Mucosa of descending colon (tissue), 3 donors: Measurements from ENCODE around the gene MORN4. TPM values are rescaled to one million over a fixed set of nuclear protein-coding genes. Genes with fewer than 3 reads are reported as not detected.
A peak's percentile ranks its signal among the peaks of the same experiment; 100 is the strongest.
"Not testable (repeated sequence)": the region's sequence is repeated elsewhere in the genome, so short reads cannot be mapped to it uniquely, and the experiment has no call there.

Experiments used
- ATAC-seq: fragments of 200-7000 bp; cut with Tn5 transposase; one replicate; pipeline ENCODE4 v1.9.1; 2020; ENCODE audit warnings: mild to moderate bottlenecking, moderate library complexity
- DNase-seq, 3 donors: peaks; one replicate each; pipeline ENCODE4 v3.0.0-alpha.2; 2020
- H3K36me3 ChIP-seq: fragments of 200-600 bp; one replicate; pipeline ENCODE4 v1.8.0; 2021; ENCODE audit warnings: low read depth, mild to moderate bottlenecking
- H3K4me1 ChIP-seq: fragments of 200-600 bp; one replicate; pipeline ENCODE4 v1.8.0; 2021; ENCODE audit warnings: low read depth, mild to moderate bottlenecking
- H3K4me3 ChIP-seq: fragments of 200-600 bp; one replicate; pipeline ENCODE4 v1.8.0; 2021; ENCODE audit warnings: mild to moderate bottlenecking
- H3K9me3 ChIP-seq: fragments of 200-600 bp; one replicate; pipeline ENCODE4 v1.8.0; 2021; ENCODE audit warnings: mild to moderate bottlenecking
- intact Hi-C, 2 donors: fragments of 100-400 bp; cut with DNase I in 1 of 2; cut with micrococcal nuclease in 1 of 2; formaldehyde crosslinking; loops; one replicate each; pipeline versions ENCODE4 v1.11.0 to v1.11.1; 2022; cut with DNase I, micrococcal nuclease
- total RNA-seq, 3 donors: library from RNA; stranded (reverse); fragmentation: NEBNext Ultra II Directional in 2 of 3; extraction: Animal tissue kit (Norgen Biotek cat#: 25700) in 2 of 3; gene quantifications; one replicate each; pipeline versions ENCODE4 v1.2.1 to v1.2.4, GENCODE V29; 2021 to 2023
- TF ChIP-seq, protein P1 (sequence below): fragments of 200-600 bp; IDR thresholded peaks from one replicate; pipeline ENCODE4 v1.8.0; 2022; ENCODE audit warnings: antibody characterized with exemption, mild to moderate bottlenecking
- donor health status: DM: no; HTN: no; CAD: no; lungs with moderate emphysema.
- donor health status: DM: no; HTN: no; CAD: no.
- donor health status: DM: no; HTN: yes; CAD: no.

MORN4 gene
- total RNA-seq, 3 donors from 2014 or later = 1.9 to 2.7 (median 2.6) TPM

DNA sequence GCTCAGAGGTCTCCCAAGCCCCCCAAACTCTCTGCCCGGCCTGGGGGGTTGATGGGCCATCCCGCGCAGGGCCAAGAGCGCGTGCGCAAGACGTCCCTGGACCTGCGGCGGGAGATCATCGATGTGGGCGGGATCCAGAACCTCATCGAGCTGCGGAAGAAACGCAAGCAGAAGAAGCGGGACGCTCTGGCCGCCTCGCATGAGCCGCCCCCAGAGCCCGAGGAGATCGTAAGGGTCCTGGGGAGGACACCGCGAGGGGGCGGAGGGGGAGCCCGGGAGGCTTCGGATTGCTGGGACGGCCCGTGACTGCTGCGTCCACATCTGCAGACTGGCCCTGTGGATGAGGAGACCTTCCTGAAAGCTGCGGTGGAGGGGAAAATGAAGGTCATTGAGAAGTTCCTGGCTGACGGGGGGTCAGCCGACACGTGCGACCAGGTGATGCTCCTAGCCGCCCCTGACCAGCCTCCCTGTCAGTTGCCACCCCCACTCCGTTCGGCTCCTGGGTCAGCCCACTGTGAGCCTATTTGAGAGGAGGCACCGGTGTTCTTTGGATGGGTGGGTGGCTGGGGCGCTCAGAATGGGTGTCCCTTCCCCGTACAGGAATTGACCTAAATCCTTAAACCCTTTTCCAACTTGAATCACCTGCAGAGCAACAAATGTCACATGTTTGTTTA lies 55.0 kb downstream of the MORN4 start:
- no peak overlapping the region for H3K4me3 ChIP-seq
- H3K36me3 ChIP-seq = no peaks in the 10 kb centered on the region
- TF ChIP-seq, protein P1, sequence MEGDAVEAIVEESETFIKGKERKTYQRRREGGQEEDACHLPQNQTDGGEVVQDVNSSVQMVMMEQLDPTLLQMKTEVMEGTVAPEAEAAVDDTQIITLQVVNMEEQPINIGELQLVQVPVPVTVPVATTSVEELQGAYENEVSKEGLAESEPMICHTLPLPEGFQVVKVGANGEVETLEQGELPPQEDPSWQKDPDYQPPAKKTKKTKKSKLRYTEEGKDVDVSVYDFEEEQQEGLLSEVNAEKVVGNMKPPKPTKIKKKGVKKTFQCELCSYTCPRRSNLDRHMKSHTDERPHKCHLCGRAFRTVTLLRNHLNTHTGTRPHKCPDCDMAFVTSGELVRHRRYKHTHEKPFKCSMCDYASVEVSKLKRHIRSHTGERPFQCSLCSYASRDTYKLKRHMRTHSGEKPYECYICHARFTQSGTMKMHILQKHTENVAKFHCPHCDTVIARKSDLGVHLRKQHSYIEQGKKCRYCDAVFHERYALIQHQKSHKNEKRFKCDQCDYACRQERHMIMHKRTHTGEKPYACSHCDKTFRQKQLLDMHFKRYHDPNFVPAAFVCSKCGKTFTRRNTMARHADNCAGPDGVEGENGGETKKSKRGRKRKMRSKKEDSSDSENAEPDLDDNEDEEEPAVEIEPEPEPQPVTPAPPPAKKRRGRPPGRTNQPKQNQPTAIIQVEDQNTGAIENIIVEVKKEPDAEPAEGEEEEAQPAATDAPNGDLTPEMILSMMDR = no peak
- no peaks in the 10 kb centered on the region for H3K9me3 ChIP-seq
- H3K4me1 ChIP-seq = no peaks in the 10 kb centered on the region
- ATAC-seq (no peak), DNase-seq (no peak)
- intact Hi-C loops = no loop called here

DNA sequence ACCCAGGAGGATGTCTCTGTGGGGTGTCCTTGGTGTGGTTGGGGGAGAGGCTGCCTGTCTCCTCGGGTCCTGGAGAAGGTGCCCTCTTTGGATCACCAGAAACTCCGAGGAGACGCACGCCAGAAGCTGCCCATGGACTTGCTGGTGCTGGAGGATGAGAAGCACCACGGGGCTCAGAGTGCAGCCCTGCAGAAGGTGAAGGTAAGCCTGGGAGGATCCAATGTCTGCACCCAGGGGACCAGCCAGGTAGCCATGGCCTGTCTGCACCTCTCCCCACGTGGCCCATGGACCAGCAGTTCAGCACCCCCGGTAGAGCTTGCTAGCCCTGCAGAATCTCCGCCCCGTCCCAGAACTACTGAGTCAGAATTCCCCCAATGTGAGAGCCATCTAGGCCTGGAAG lies 55.6 kb downstream of the MORN4 start:
- no peak overlapping the region for H3K4me3 ChIP-seq
- DNase-seq (no peak), ATAC-seq (no peak)
- no peaks in the 10 kb centered on the region for H3K4me1 ChIP-seq
- intact Hi-C loops = no loop called here
- H3K9me3 ChIP-seq = no peaks in the 10 kb centered on the region
- TF ChIP-seq, protein P1 = no peak
- H3K36me3 ChIP-seq = no peaks in the 10 kb centered on the region

DNA sequence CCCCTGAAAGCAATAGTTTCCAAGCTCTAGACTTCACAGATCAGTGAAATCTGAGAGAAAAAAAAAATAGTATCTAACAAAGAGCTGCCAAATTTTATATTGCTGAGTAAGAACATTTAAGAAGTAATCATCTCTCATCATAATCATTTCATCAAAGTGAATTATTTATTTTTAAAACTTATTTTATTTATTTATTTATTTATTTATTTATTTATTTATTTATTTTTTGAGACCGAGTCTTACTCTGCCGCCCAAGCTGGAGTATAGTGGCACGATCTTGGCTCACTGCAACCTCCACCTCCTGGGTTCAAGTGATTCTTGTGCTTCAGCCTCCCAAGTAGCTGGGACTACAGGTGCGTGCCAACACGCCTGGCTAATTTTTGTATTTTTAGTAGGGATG lies 56.8 kb downstream of the MORN4 start:
- DNase-seq, ATAC-seq, H3K4me3 ChIP-seq, intact Hi-C loops, H3K9me3 ChIP-seq, H3K4me1 ChIP-seq, H3K36me3 ChIP-seq: not testable (repeated sequence)

DNA sequence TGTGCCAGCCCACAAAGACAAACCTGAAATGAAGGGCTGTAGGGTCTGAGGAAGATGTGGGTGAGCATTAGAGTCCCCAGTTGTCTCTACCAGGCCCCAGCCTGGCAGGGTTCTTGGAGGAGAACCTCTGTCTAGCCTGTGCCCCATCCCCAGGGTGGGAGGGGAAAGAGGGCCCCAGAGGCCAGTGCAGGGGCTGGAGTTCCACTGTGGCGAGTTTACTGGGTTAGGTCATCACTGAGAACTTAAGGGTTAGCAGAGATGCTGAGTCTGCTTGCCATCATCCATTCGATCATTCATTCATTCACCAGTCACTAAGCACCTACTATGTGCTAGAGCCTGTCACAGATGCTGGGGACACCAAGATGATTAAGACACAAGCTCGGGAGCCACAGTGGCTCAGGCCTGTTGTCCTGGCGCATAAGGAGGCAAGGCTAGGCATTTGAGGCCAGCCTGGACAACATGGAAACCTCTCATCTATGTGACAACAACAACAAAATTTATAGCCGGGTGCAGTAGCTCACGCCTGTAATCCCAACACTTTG lies 58.1 kb downstream of the MORN4 start:
- no peaks in the 10 kb centered on the region for H3K9me3 ChIP-seq
- H3K4me1 ChIP-seq = no peaks in the 10 kb centered on the region
- TF ChIP-seq, protein P1 = no peak
- DNase-seq (no peak), ATAC-seq (no peak)
- intact Hi-C loops = no loop called here
- no peak overlapping the region for H3K4me3 ChIP-seq
- no peaks in the 10 kb centered on the region for H3K36me3 ChIP-seq

DNA sequence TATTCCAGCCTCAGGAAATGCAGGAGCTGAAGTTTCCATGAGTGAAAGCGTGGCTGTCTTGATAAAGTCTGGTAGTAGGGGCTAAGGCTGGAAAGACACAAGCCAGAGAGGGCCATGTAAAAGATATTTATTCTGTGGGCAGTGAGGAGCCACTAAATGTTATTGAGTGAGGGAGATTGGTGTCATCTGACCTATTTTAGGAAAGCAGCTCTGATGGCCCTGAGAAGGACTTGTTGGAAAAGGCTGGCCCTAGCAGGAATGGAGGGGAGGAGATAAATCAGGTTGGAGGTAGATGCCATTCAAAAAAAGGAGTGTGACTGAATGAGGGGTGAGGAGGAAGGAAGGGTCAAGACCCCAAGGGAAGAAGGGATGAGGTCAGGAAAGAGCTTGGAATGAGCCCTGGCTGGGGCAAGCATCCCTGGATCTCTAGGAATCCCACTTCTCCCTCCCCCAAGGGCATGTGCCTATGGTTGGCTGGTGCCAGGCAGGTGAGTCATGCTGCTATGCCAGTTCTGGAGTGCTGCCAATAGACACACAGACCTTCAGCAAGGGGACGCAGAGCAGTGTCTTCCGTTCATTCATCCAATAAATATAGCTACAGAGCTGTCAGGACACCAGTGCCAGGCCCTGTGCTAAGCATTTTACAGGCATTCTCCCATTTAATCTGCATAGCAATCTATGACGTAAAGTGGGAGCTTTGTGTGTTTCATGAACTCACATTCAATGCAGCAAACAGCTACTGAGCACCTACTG lies 58.8 kb downstream of the MORN4 start:
- peak; percentile 82 for ATAC-seq
- TF ChIP-seq, protein P1 = no peak
- intact Hi-C loops = no loop called here
- no peaks in the 10 kb centered on the region for H3K36me3 ChIP-seq
- no peaks in the 10 kb centered on the region for H3K9me3 ChIP-seq
- H3K4me1 ChIP-seq = no peaks in the 10 kb centered on the region
- peak in 2 of 3 donors; percentile 51 to 67 for DNase-seq
- no peak overlapping the region for H3K4me3 ChIP-seq

DNA sequence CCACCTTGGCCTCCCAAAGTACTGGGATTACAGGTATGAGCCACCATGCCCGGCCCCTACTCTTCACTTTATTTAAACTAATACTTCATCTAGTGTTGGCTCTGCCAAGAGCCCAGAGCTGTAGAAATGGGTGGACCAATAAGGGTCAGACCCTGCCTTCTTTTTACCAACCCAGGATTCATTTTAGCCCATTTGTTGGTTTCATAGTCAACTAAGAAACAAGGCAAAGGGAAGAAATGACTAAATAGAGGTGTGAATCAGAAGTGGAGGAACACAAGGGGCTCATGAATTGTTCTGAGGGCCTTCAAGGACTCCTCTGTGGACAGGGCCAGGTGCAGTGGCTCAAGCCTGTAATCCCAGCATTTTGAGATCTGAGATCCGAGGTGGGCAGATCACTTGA lies 59.6 kb downstream of the MORN4 start:
- no peaks in the 10 kb centered on the region for H3K4me1 ChIP-seq
- intact Hi-C loops = no loop called here
- H3K9me3 ChIP-seq = no peaks in the 10 kb centered on the region
- TF ChIP-seq, protein P1 = no peak
- DNase-seq (no peak), ATAC-seq (no peak)
- no peaks in the 10 kb centered on the region for H3K36me3 ChIP-seq
- no peak overlapping the region for H3K4me3 ChIP-seq
